Endothelial cell of umbilical vein (primary cell): ENCODE measurements around the gene CLEC7A. TPM values are rescaled to one million over a fixed set of nuclear protein-coding genes. Genes with fewer than 3 reads are reported as not detected.

Experiments used
- BruUV-seq: library from RNA; stranded (reverse); fragments of 400-500 nt; replicated peaks from 2 replicates; lab custom pipeline; 2021; lab: Mats Ljungman, UMichigan
- CTCF ChIA-PET: fragments of 300-600, 350-600 bp; sonication (Branson Sonifier 250); formaldehyde crosslinking; loops from one replicate; lab custom pipeline; 2021; ENCODE audit warnings: antibody characterized with exemption, inconsistent platforms; lab: Charles Lee
- POLR2A ChIA-PET: fragments of 300-600, 350-600 bp; sonication (Branson Sonifier 250); formaldehyde crosslinking; loops from one replicate; lab custom pipeline; 2021; ENCODE audit warnings: antibody characterized with exemption, inconsistent platforms; lab: Charles Lee
- DNase-seq: peaks from one replicate; pipeline ENCODE4 v3.0.0-alpha.2; 2011; ENCODE audit warnings: low read depth, low spot score
- FAIRE-seq: peaks from 2 replicates; lab custom pipeline; 2011; peaks lifted over from hg19 to GRCh38; lab: Jason Lieb, UNC
- H2AFZ ChIP-seq: 2 replicates; pipeline ENCODE4 v1.6.0; 2012; ENCODE audit warnings: low read depth, low read length, control low read depth, inconsistent platforms
- H3K27ac ChIP-seq: 2 replicates; pipeline ENCODE4 v1.5.1; 2011; ENCODE audit warnings: low read depth, mild to moderate bottlenecking, control low read depth, low read length, moderate library complexity; ENCODE audit not compliant: insufficient read depth
- H3K27me3 ChIP-seq, 2 experiments: 2 replicates each; pipeline versions ENCODE4 v1.6.0 to v1.6.1; 2011; ENCODE audit warnings: low read length in 2 of 2, mixed read lengths in 1 of 2; ENCODE audit not compliant: control insufficient read depth in 2 of 2, insufficient read depth in 2 of 2
- H3K36me3 ChIP-seq, 2 experiments: 2 replicates in 1 of 2; 3 replicates in 1 of 2; pipeline ENCODE4 v1.5.1; 2011; ENCODE audit warnings: low read length in 2 of 2, mild to moderate bottlenecking in 1 of 2, moderate library complexity in 1 of 2; ENCODE audit not compliant: control insufficient read depth in 2 of 2, insufficient read depth in 2 of 2; ENCODE audit errors: extremely low read depth in 1 of 2
- H3K4me1 ChIP-seq: 3 replicates; pipeline ENCODE4 v1.5.1; 2011; ENCODE audit warnings: mild to moderate bottlenecking, low read length; ENCODE audit not compliant: control insufficient read depth, insufficient read depth; ENCODE audit errors: extremely low read depth
- H3K4me2 ChIP-seq: 2 replicates; pipeline ENCODE4 v1.6.1; 2011; ENCODE audit warnings: low read length, control low read depth, mixed read lengths; ENCODE audit not compliant: insufficient read depth
- H3K4me3 ChIP-seq, 3 experiments: fragments of 200-600 bp in 1 of 3; sonication (generic), shearing (Covaris generic) in 1 of 3; replicated peaks in 1 of 3; 2 replicates each; pipeline ENCODE4 v1.5.1; 2011 to 2016; ENCODE audit warnings: control low read depth in 3 of 3, low read length in 3 of 3, mild to moderate bottlenecking in 2 of 3, inconsistent platforms in 1 of 3, low read depth in 1 of 3, moderate library complexity in 1 of 3; ENCODE audit not compliant: insufficient read depth in 1 of 3
- H3K79me2 ChIP-seq: 2 replicates; pipeline ENCODE4 v1.6.0; 2012; ENCODE audit warnings: low read length, inconsistent platforms; ENCODE audit not compliant: control insufficient read depth, insufficient read depth
- H3K9ac ChIP-seq: replicated peaks from 2 replicates; pipeline ENCODE3; 2011; ENCODE audit warnings: low read length, control low read depth; ENCODE audit not compliant: insufficient read depth; ENCODE audit errors: extremely low read depth
- H3K9me1 ChIP-seq: replicated peaks from 3 replicates; pipeline ENCODE4 v1.6.0; 2011; ENCODE audit warnings: mild to moderate bottlenecking, low read length; ENCODE audit not compliant: control insufficient read depth, insufficient read depth; ENCODE audit errors: extremely low read depth
- H3K9me3 ChIP-seq: replicated peaks from 2 replicates; pipeline ENCODE4 v1.5.1; 2012; ENCODE audit warnings: low read length, inconsistent platforms; ENCODE audit not compliant: control insufficient read depth, insufficient read depth
- H4K20me1 ChIP-seq: replicated peaks from 2 replicates; pipeline ENCODE3; 2011; ENCODE audit warnings: mild to moderate bottlenecking, low read length; ENCODE audit not compliant: control insufficient read depth, insufficient read depth; ENCODE audit errors: extremely low read depth
- EZH2 ChIP-seq: IDR thresholded peaks from 2 replicates; pipeline ENCODE4 v1.6.1; 2012; ENCODE audit warnings: borderline replicate concordance, low read depth, mild to moderate bottlenecking, moderate library complexity, low read length, inconsistent platforms; ENCODE audit not compliant: severe bottlenecking
- FOS ChIP-seq: IDR thresholded peaks from 2 replicates; pipeline ENCODE4 v1.6.1; 2011; ENCODE audit warnings: mild to moderate bottlenecking, low read length, moderate library complexity, borderline replicate concordance; ENCODE audit not compliant: insufficient read depth
- GATA2 ChIP-seq: IDR thresholded peaks from 2 replicates; pipeline ENCODE4 v1.7.0; 2011; ENCODE audit warnings: low read depth, mild to moderate bottlenecking, moderate library complexity, mixed read lengths, low read length; ENCODE audit not compliant: insufficient read length, insufficient read depth
- JUN ChIP-seq: IDR thresholded peaks from 2 replicates; pipeline ENCODE4 v1.6.1; 2011; ENCODE audit warnings: borderline replicate concordance, low read depth; ENCODE audit not compliant: insufficient read length, insufficient read depth
- MYC ChIP-seq: IDR thresholded peaks from one replicate; pipeline ENCODE4 v1.6.1; 2011; ENCODE audit warnings: mild to moderate bottlenecking, low read depth, low read length
- POLR2A ChIP-seq: IDR thresholded peaks from 2 replicates; pipeline ENCODE4 v1.6.1; 2012; ENCODE audit warnings: low read depth, mild to moderate bottlenecking, control low read depth, low read length
- POLR2AphosphoS5 ChIP-seq: IDR thresholded peaks from 2 replicates; pipeline ENCODE4 v1.6.1; 2012; ENCODE audit warnings: low read depth, mild to moderate bottlenecking, control low read depth, low read length, moderate library complexity; ENCODE audit not compliant: insufficient read depth
- dilution Hi-C: fragments of 300-500 bp; cut with MboI; formaldehyde crosslinking; loops from one replicate; pipeline ENCODE4 v1.15.0; 2019; ENCODE audit warnings: low sequenced_read_pairs; ENCODE audit not compliant: extremely low pct_ligation_motif_present
- intact Hi-C: fragments of 100-400 bp; cut with micrococcal nuclease; formaldehyde crosslinking; loops from one replicate; pipeline ENCODE4 v1.10.0; 2022
- polyA plus RNA-seq, 4 experiments: library from polyadenylated mRNA; depleted of rRNA in 3 of 4; stranded (reverse) in 3 of 4; unstranded in 1 of 4; fragments of >200 nt; gene quantifications; 2 replicates each; pipeline versions ENCODE4 v1.2.1 to v1.2.3, GENCODE V29; 2011 to 2012; ENCODE audit warnings: missing spikeins in 1 of 4
- total RNA-seq: library from RNA; stranded (reverse); gene quantifications from 2 replicates; pipeline ENCODE4 v1.2.3, GENCODE V29; 2021
- TF ChIP-seq, protein P1 (sequence below), 2 donors: IDR thresholded peaks; 1 replicate in 1 of 2; 2 replicates in 1 of 2; pipeline ENCODE4 v1.5.1; 2011; ENCODE audit warnings: low read length in 2 of 2, mild to moderate bottlenecking in 2 of 2, moderate library complexity in 2 of 2, control low read depth in 1 of 2, inconsistent platforms in 1 of 2, low read depth in 1 of 2; ENCODE audit not compliant: insufficient read depth in 1 of 2; ENCODE audit errors: extremely low read depth in 1 of 2
- TF ChIP-seq, protein P2 (sequence below): IDR thresholded peaks from 2 replicates; pipeline ENCODE4 v1.6.1; 2011; ENCODE audit not compliant: insufficient read depth, insufficient read length

The CLEC7A gene
- total and polyA plus RNA-seq, 2 donors (not counting 3 experiments of a cell fraction or from before 2014, with no cell fraction given), result not detected

DNA sequence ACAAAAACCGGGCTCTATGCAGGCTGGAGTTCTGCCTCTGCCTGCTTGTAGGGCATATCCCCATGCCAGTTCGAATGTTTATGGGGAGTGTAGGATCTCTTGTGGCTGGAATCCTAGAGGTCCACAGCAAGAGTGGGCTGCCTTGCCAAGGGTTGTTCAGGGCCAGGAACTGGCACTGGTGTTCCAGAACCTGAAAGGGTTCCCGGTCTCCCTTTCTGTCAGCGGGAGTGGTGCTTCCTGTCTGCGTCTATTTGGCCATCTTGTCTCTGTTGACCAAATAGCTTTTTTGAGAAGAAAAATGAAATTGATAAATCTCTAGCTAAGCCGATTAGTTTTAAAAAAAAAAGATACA lies 24.1 kb upstream of the CLEC7A start:
- no peak for DNase-seq
- no peak for FAIRE-seq
- Histone ChIP-seq H3K4me2 (peak overlapping the region; percentile 91), H3K9ac (no peak overlapping the region), H3K27ac (no peak overlapping the region), H3K79me2 (no peaks in the 10 kb centered on the region), H3K9me1 (no peaks in the 10 kb centered on the region), H3K4me3 (peak overlapping the region in 2 of 3 experiments; percentile 44 to 67), H3K9me3 (no peaks in the 10 kb centered on the region), H4K20me1 (no peaks in the 10 kb centered on the region), H3K36me3 (no peaks in the 10 kb centered on the region), H3K27me3 (peaks cover 0 to 2% of the 10 kb centered on the region in 2 experiments), H2AFZ (peak overlapping the region; percentile 99), H3K4me1 (peaks cover 5% of the 10 kb centered on the region)
- no TSS peak for BruUV-seq
- ChIA-PET CTCF (interaction anchor here (0.8 to 4.0 kb wide), 11 partner anchors 10 to 596 kb away, joined by 3 to 49 read pairs (median 6); partner anchors contain the start of genes GABARAPL1 and OLR1), POLR2A (no interaction called here)
- intact Hi-C loops, result loop anchor here (10.0 kb wide), 1 partner anchor 181 kb away; no protein-coding TSS in a partner anchor
- no peak for TF ChIP-seq MYC
- TF ChIP-seq FOS, result no peak
- dilution Hi-C loops, result no loop called here

DNA sequence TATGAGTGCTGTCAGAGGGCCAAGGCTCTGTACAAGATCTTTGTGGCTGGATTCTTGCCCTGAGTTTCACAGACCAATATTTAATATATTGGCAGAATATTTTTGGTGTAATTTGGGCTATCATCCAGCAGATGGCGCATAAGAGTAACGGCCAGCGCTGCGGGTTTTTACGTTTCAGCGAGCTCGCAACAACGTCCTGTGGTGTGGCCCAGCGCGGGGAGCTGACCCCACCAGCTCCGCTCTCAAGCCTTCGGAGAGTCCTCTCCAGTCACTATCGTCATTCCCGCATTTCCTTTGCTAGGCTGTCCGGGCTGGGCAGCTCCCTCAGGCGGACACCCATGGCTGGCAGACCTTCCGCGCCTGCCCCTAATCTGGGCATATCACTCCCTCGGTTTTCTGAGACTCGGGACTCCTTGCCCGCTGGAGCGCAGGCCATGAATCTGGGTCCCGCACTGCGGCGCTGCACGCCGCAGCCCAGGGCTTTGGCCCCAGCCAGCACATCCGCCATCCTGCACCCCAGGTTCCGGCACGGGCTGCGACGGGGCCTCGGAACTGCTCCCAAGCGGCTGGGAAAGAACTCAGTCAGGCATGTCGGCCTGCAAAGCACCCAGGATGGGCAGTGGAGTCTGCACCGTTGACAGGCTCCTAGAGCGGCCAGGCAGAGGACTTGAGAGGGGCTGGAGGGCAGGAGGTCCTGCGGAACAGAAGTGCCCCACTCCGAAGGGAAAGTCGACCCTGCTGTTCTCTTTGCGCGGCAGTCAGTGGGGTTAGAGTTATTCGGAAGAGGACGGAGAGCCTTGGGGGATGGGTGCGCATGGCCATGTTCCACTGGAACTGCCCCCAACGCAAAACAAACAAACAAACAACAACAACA lies 23.5 kb upstream of the CLEC7A start:
- Histone ChIP-seq H2AFZ (peak overlapping the region; percentile 99), H3K79me2 (no peaks in the 10 kb centered on the region), H3K27me3 (peaks cover 0 to 2% of the 10 kb centered on the region in 2 experiments), H3K9me3 (no peaks in the 10 kb centered on the region), H3K36me3 (no peaks in the 10 kb centered on the region), H4K20me1 (no peaks in the 10 kb centered on the region), H3K4me1 (peaks cover 5% of the 10 kb centered on the region), H3K4me3 (peak overlapping the region; percentile 44 to 67 (median 48)), H3K4me2 (peak overlapping the region; percentile 91), H3K27ac (peak overlapping the region; percentile 58), H3K9ac (peak overlapping the region; percentile 69), H3K9me1 (no peaks in the 10 kb centered on the region)
- BruUV-seq, result TSS peak; percentile 24
- intact Hi-C loops, result loop anchor here (1.0 to 10.0 kb wide), 6 partner anchors 37 to 597 kb away; partner anchors contain the start of genes GABARAPL1 and STYK1
- FAIRE-seq (peak; percentile 88), DNase-seq (peak; percentile 81)
- POLR2A ChIA-PET, result interaction anchor here (1.3 kb wide), 1 partner anchor 59 kb away, joined by 5 read pairs; the partner anchor contains the start of gene GABARAPL1
- dilution Hi-C loops, result no loop called here
- no peak for TF ChIP-seq POLR2A
- no peak for TF ChIP-seq EZH2
- TF ChIP-seq JUN, result no peak
- TF ChIP-seq, protein P1, sequence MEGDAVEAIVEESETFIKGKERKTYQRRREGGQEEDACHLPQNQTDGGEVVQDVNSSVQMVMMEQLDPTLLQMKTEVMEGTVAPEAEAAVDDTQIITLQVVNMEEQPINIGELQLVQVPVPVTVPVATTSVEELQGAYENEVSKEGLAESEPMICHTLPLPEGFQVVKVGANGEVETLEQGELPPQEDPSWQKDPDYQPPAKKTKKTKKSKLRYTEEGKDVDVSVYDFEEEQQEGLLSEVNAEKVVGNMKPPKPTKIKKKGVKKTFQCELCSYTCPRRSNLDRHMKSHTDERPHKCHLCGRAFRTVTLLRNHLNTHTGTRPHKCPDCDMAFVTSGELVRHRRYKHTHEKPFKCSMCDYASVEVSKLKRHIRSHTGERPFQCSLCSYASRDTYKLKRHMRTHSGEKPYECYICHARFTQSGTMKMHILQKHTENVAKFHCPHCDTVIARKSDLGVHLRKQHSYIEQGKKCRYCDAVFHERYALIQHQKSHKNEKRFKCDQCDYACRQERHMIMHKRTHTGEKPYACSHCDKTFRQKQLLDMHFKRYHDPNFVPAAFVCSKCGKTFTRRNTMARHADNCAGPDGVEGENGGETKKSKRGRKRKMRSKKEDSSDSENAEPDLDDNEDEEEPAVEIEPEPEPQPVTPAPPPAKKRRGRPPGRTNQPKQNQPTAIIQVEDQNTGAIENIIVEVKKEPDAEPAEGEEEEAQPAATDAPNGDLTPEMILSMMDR (IDR thresholded peaks at IDR 0.05; ENCODE audit: extremely low read depth in 1 of 2, insufficient read depth in 1 of 2, low read depth in 1 of 2, low read length in 2 of 2), result peak; percentile 70 to 72
- TF ChIP-seq MYC, result no peak
- peak; percentile 45 for TF ChIP-seq FOS
- TF ChIP-seq, protein P2, sequence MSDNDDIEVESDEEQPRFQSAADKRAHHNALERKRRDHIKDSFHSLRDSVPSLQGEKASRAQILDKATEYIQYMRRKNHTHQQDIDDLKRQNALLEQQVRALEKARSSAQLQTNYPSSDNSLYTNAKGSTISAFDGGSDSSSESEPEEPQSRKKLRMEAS, result no peak
- TF ChIP-seq POLR2AphosphoS5, result no peak
- TF ChIP-seq GATA2, result no peak
- CTCF ChIA-PET, result interaction anchor here (0.6 to 4.0 kb wide), 61 partner anchors 8 to 596 kb away, joined by 3 to 49 read pairs (median 4); partner anchors contain the start of genes CLEC12B, CLEC1A, CLEC1B and CLEC7A
